Ammon's horn (tissue), 1 donor: Measurements from ENCODE around the gene MAP1LC3B.
"Not testable (repeated sequence)": the region's sequence is repeated elsewhere in the genome, so short reads cannot be mapped to it uniquely, and the experiment has no call there.

Experiments used
- DNase-seq: peaks from one replicate; pipeline ENCODE4 v3.0.0-alpha.2; 2016; ENCODE audit warnings: low spot score

The MAP1LC3B gene

DNA sequence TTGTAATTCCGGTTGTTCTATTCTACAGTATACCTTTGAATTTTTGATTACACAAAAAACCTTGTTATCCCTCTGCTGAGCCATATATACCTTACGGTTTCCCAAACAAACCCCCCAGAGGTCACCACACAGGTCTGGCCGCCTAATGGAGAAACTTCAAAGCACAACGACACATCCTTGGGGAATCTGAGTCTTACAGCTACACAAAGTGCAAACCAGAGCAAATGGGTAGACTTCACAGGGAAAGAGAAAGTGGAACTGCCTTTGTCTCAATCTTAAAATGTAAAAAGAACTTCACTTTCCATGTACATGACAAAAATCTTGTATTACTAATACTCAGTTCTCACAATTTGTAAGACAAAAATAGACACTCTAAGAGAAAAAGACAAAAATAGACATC is 11.3 kb upstream of the MAP1LC3B start:
- DNase-seq: no peak

DNA sequence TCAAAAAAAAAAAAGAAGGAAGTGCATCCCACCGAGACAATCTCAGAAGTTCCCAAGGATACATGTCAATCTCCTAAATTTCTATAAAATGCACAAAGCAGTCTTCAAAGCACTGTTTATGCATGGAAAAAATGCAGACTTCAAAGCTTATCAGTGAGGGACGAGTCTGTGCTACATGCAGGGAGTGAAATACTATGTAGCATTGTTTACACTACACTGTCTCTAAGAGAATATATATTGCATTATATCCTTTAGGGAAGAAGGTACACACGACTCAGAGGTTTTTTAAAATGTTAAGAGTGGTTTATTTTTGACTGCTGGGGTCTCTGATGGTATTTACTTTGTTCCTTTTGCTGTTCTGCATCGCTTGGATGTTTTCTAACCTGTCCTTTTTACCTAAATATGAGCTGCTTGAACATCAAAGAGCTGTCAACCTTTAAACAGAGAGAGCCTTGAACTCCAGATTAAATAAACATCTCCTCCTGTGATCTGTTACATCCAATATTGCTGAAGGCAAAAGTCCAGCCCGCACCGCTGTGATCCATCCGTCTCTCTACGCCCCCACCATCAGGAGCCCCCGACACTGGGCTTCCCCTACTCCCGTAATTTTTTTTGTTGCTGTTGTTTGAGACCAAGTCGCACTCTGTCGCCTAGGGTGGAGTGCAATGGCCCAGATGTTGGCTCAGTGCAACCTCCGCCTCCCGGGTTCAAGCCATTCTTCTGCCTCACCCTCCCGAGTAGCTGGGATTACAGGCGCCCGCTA is 9.9 kb upstream of the MAP1LC3B start:
- DNase-seq: no peak

DNA sequence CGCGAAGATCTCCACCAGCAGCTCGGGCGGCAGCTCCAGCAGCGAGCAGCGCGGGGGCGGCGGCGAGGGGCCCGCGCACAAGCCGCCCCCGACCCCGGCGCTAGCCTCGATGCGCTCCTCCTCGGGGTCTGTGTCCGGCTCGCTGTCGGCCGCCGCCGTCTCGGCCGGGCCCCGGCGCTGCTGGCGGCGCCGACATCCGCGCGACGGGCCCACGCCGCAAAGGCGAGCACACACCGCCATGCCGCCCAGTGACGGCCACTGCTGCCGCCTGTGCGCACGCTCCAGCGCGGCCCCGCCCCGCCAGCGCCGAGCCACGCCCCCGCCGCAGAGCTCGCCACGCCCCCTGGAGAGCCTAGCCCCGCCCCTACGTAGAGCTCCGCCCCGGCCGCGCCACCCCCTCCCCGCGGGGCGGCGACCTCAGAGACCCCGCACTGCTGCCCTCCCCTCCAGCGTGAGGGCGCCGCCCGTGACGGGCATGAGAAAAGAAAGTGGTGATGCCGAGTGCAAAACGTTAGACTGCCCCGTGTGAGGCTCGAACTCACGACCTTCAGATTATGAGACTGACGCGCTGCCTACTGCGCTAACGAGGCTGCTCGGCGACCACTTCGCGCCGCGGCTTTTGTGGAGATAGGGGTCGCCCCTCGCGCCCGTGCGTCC is 8.5 kb upstream of the MAP1LC3B start, which contains the start of gene FBXO31:
Gene FBXO31, minus strand, starts transcription at position 272 of the 657 bp plus-strand sequence. Its CDS starts 32 bp downstream, at position 240.
- peak; percentile 95 for DNase-seq

DNA sequence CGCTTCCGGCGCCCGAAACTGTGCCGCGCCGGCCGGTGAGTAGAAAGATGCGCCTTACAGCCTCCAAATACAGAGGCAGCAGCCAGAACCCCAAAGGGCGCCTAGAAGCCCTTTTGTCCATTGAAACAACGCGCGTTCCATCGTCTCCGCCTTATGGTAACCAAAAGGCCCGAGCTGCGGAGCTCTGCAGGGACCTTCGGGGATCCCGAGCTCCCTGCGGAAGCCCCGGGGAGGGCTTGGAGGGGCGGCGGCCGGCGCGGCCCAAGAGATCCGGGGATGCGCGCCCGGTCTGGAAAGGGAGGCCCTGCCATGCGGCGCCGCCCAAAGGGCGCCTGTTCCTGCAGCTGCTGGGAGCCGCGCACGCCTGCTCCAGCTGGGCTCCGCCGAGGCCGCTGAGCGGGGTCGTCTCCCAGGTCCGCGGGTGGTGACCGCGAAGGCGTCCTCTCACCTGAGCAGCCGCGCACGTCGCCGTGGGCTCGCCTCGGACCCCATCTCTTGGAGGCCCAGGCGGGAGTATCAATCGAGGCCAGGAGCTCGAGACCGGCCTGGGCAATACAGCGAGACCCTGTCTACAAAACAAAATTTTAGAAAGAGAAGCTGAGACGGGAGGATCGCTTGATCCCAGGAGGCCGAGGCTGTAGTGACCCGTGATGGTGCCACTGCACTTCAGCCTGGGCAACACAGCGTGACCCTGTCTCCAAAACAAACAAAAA is 7.8 kb upstream of the MAP1LC3B start:
- DNase-seq: no peak

DNA sequence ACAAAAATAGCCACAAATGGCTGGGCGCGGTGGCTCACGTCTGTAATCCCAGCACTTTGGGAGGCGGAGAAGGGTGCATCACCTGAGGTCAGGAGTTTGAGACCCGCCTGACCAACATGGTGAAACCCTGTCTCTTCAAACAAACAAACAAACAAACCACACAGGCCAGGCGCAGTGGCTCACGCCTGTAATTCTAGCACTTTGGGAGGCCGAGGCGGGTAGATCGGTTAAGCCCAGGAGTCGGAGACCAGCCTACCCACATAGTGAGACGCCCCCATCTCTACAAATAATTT is 7.3 kb upstream of the MAP1LC3B start:
- not testable (repeated sequence) for DNase-seq

DNA sequence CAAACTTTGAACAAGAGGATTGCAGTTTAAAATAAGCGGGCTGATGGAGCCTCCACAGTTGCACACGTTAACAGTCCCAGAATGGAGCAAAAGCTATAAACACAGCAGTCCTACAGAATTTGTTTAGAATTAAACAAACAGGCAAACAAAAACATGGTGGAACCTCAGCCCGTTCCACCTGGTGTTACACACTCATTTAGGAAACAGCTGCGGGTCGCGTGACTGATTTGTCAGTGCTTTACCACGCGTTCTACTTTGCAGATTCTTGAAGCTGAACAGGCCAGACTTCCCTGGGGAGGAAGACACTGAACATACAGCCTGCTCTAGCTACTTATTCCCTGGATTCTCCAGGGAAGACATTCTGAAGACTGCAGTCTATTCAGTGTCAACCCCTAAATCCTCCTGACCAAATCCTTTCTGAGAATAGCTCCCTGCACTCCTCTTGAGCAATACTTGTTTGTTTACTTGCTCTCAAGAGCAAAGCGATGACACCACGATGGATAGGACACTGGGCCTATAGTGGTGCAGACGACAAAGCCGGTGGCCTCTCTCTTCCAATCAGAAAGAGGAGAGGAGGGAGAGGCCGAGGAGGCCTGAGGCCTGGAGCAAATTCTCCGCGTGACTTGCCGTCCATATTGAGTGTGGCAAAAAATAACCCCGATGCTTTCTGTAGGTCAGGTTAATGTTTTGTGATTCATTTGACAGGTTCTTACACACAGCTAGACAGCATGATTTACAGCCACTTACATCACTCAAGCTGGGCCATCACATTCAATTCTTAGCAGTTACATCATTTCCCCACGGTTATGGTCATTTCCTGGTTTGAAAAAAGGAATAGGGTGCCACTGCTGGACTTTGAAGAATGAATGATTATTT is 4.0 kb upstream of the MAP1LC3B start:
- peak; percentile 99 for DNase-seq

DNA sequence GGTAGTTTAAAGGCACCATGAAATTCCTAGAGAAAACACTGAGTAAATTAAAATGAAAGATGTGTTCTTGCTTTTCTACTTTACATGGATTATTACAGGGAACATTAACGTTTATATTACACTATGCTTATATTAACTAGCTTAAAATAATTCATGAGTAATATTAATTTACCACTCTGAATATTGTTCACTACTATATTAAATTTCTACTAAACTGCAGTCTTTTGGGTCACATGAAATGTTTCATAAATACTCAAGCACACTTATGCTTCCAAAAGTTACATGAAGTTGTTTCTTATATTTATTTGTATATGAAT is 3.4 kb upstream of the MAP1LC3B start:
- DNase-seq: no peak

DNA sequence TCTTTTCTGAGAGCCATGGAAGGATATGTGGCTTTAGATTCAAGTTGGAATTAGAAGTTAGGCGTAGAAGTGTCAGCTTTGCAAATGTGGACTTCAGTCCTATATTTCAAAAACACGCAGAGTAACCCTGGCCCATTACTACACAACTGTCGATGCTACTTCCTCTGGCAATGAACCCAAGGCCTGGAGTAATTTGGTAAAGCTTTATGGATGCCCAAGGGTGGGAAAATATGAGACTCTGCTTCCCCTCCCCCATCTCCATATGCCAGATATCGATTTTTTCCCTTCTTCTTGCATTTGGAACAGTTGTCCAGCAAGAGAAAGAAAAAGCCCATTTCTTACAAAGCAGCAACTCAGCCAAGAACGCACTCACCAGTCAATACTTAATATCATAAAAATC is 2.9 kb upstream of the MAP1LC3B start:
- no peak for DNase-seq

DNA sequence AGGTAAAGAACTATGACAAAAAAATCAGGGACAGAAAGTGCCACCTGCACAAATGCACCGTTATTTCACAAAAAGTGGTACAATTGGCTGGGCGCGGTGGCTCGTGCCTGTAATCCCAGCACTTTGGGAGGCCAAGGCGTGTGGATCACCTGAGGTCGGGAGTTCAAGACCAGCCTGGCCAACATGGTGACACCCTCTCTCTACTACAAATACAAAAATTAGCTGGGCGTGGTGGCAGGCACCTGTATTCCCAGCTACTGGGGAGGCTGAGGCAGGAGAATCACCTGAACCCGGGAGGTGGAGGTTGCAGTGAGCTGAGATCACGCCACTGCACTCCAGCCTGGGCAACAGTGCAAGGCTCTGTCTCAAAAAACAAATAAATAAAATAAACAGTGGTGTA is 2.2 kb upstream of the MAP1LC3B start:
- DNase-seq: not testable (repeated sequence)

DNA sequence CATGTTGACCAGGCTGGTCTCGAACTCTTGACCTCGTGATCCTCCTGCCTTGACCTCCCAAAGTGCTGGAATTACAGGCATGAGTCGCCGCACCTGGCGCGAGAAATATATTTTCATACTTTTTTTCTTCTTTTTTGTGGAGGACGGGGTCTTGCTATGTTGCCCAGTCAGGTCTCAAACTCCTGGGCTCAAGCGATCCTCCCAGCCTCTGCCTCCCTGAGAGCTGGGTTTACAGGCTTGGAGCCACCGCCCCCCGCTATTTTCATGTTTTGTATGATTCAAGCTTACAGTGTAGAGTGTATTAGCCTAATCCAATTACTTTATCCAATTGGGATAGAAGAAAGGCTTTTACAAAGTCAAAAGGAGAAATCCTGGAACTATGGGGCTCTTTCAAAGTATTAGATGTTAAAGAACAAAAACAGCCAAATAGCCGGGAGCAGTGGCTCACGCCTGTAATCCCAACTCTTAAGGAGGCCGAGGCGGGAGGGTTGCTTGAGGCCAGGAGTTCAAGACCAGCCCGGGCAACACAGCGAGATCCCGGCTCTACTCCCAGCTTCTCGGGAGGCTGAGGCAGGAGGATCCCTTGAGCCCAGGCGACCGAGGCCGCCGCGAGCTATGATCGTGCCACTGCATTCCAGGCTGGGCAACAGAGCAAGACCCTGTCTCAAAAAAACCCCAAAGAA is 1.4 kb upstream of the MAP1LC3B start:
- no peak for DNase-seq

DNA sequence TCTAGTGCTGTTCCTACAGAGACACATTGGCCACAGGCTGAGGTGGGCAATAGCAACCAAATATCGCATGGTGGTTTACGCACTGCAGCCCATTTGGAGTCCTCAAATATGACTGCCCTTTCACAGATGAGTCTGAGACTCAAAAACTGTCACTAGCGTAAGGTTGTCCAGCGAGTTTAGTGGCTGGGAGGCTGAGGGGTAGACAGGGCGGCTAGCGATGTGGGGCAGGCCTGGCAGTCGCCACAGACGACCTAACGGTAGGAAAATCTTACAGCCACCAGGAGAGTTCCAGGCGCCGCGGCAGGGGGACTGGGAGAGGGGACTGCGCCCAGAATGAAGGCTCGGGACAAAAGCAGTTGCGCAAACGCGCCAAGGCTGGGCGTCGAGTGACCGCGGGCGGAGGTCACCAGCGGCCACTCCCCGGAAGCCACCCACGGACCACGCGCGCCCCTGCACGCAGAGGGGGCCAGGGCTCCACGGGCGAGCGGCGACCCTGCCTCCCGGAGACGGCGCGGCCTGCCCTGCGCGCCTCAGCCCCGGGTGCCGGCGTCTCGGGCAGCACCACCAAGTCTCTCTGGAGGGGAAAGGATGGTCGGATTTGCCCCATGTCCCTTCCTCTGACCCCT is 699 bp upstream of the MAP1LC3B start:
- DNase-seq: peak; percentile 57

DNA sequence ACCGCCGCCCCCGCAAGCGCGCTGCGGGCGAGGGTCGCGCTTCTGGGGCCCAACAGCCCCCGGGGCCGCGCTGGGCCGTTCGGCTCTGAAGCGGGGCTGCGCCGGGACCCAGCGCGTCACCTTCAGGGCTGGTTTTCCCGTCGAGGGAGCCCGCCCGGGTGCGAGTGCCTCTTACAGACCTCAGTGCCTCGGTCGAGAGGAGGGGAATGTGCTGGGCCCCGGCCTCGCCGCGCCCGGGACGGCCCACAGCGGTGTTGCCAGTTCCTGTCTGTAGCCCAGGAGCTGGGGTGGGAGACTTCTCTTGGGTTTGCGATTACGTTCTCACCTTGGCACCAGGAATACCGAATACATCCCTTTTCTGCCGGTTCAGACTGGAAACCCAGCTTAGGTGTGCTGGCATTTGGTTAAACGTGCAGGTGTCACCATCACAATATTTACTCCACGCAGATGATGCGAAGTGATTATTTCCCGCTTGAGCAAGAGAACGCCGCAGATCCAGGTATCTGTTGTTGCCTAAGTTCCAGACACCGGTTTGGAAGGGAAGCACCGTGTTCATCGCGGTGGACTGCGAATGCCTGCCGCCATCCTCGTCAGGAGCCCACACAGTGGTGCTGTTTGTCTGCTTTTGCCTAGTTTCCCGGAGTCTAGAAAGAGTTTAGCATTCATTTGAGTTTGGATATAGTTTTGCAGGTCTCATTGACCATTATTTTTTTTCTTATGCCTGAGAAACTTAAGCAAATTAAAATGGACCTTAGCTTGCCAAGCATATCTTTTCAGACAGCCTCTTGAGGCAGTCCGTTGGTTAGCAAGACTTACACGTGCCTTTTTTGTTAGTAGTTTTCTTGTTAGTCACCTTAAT is 914 bp downstream of the MAP1LC3B start:
- DNase-seq: peak; percentile 80

DNA sequence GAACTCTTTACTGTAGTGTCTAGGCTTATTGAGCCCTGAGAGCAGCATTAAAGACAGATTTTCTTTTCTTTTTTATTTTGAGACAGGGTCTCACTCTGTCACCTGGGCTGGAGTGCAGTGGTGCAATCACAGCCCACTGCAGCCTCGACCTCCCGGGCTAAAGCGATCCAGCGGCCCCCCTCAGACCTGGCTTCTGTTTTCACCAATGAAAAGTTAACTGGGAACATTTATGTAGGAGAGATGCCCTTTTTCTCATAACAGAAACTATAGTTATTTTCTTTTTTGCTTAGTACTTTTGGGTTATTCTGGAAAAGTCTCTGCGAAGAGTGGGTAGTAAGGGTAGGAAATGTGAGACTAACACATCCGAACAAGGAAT is 1.5 kb downstream of the MAP1LC3B start:
- no peak for DNase-seq

DNA sequence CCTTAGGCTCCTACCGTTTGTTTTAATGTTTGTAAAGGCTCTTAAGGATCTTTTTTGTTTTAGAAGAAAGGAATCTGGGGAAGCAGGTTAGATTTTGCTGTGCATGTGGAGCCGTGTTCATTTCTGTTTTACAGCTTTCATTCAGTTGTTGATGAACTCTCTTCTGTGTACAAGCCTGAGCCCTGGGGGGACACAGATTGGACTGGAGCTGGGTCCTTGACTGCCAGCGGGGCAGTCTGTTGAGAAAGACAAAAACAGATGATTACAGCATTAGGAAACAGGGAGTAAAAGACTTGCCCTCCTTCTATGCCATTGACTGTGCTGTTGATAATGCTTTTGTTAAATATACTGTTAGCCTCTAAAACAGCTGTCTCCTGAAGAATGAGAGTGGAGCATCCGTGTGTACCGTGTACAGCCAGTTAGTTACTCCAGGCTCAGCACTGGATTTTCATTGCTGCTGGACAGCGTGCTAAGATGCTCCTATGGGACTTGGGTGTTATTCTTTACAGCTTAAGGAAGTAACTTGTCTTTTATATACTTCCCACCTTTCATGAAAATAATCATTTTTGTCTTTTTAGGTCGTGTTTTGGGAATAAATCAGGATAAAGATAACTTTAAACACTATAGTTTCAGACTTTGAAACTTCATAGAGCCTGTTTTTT is 3.2 kb downstream of the MAP1LC3B start:
- DNase-seq: no peak

DNA sequence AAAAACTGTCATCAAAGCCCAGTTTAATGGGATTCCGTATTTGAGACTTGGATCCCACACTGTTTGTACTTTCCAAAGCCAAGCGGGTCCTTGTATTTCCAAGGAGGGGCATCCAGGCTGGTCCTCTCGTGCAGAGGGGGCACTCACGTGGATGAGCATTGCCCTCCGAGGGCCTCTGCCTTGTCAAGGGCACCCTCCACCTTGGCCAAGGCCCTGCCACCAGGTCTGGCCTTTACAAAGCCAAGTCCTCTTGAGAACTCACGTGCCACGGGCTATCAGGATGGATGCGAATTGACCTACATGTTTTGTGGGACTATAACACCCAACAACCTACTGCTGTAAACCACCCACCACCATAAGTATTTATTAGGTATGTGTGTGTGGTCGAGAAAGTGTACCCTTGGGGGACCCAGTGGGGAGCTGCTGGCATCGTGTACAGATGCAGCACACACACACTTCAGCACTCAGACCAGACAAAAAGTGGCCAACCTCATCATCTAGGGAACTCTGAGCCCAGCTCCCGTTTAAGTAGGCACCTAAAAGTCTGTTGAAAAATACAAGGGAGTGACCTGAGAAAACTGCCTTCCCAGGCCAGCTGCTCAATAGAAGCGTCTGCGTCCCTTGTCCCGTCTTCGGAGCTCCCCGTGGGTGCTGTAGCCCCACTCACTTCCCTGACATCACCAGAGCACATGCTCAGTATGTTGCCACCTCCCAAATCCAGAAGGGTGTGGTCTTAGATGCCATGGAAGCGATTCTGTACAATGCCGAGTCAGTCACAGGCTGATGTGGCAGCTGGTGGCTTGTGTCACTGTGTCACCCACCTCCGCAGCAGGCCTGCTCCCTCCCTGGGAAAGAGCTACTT is 12.9 kb downstream of the MAP1LC3B start:
- no peak for DNase-seq

DNA sequence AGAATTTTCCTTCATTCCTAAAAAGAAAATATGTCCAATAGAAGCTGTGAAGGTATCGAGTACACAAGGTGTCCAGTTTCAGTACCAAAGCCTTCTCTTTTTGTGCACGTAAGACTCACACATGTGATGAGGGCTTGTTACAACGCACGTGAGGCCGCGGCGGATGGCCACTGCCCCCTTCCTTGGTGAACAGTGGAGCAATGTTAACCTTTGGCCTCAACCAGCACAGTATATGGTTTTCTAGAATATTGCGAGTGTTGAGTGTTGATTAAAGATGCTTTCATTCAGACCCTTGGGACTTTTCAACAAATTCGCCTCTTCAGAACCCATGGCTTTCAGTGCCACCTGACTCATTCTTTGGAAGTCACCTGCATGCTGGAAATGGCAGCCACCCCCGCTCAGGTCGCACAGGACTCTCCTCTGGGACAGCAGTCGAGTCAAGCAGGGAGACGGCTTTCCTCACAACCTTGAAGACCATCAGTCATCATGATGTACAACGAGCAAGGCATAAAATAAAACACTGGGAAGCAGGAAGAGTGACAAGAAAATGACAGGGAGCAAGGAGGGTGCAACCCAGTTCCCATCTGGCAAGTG is 14.5 kb downstream of the MAP1LC3B start:
- DNase-seq: no peak

DNA sequence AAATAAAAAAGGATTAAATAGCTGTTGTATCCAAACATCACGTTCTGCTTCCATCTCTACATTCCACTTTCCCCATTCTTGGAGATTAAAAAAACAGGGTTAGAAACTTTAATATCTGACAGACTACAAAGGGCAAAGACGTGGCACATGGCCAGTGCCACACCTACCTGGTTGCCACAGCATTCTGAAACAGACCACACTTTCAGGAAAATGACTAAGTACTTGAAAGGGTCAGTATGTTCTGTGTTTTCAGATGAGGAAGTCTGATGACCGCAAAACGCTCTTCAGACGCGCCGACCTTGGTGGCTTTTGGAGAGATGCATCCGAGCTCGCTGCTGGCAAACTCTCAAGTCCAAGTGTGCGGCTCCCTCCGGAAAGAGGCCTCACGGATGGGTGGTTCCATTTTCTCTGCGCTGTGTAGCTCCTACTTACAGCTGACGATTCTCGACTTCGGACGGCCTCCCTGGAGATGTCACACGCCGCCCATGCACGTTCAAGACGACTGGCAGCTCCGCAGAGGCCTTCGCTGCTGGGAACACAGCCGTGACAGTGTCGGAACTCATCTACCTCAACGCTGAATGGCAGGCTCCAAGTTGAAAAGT is 15.5 kb downstream of the MAP1LC3B start:
- no peak for DNase-seq

DNA sequence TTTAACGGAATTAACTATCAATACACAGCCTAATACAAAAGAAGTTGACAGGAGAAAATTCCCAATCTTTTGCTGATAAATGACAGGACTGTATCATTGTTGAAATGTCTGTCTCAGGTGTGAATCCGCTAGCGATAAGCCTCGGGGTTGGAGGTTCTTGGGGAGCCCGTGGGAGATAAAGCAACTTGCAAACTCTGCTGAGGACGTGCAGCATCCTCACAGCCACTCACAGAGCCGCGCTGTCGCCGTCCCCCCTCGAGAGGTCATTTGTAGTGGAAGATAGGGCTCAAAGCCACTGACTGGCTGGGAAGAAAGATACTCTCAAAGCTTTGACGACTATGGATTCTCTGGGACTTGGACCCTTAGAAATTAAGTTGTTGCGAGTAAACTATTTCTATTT is 17.0 kb downstream of the MAP1LC3B start:
- no peak for DNase-seq
